IMR-90 (cell line): ENCODE data around the gene CSF2RB. TPM values are rescaled to one million over a fixed set of nuclear protein-coding genes. Genes with fewer than 3 reads are reported as not detected.

Experiments used
- ATAC-seq: fragments of 200-7000 bp; cut with Tn5 transposase; 2 replicates; pipeline ENCODE4 v1.9.1; 2020; ENCODE audit warnings: low read depth, mild to moderate bottlenecking, moderate library complexity
- BruUV-seq: library from RNA; stranded (reverse); fragments of 400-500 nt; replicated peaks from 2 replicates; lab custom pipeline; 2021; lab: Mats Ljungman, UMichigan
- CTCF ChIA-PET: fragments of 300-600 bp; formaldehyde crosslinking; extraction: SDS; loops from one replicate; lab custom pipeline; 2021; ENCODE audit warnings: antibody characterized with exemption; lab: Yijun Ruan, JAX
- POLR2A ChIA-PET: fragments of 300-600 bp; sonication (Branson Sonifier 250); formaldehyde crosslinking; loops from one replicate; lab custom pipeline; 2022; ENCODE audit warnings: antibody characterized with exemption; ENCODE audit not compliant: unreplicated experiment; lab: Charles Lee
- DNase-seq: peaks from one replicate; pipeline ENCODE4 v3.0.0; 2013
- H2AFZ ChIP-seq: replicated peaks from 2 replicates; pipeline ENCODE3; 2013; ENCODE audit warnings: low read length, mild to moderate bottlenecking; ENCODE audit not compliant: poor library complexity
- H2AK5ac ChIP-seq: 2 replicates; pipeline ENCODE4 v1.6.1; 2013; ENCODE audit warnings: low read depth, low read length, inconsistent platforms
- H2AK9ac ChIP-seq: replicated peaks from 2 replicates; pipeline ENCODE3; 2013; ENCODE audit warnings: mild to moderate bottlenecking, low read depth, low read length, moderate library complexity; ENCODE audit not compliant: poor library complexity
- H2BK120ac ChIP-seq: 2 replicates; pipeline ENCODE4 v1.6.1; 2013; ENCODE audit warnings: low read depth, low read length, inconsistent platforms
- H2BK15ac ChIP-seq: 3 replicates; pipeline ENCODE4 v1.6.1; 2013; ENCODE audit warnings: low read depth, low read length, inconsistent platforms
- H2BK20ac ChIP-seq: 2 replicates; pipeline ENCODE4 v1.6.1; 2013; ENCODE audit warnings: low read depth, mild to moderate bottlenecking, inconsistent platforms, low read length, moderate library complexity
- H2BK5ac ChIP-seq: 2 replicates; pipeline ENCODE4 v1.6.1; 2013; ENCODE audit warnings: mild to moderate bottlenecking, low read depth, low read length, inconsistent platforms; ENCODE audit not compliant: poor library complexity, severe bottlenecking
- H3K14ac ChIP-seq: replicated peaks from 2 replicates; pipeline ENCODE4 v1.6.1; 2013; ENCODE audit warnings: low read depth, low read length, inconsistent platforms
- H3K18ac ChIP-seq: 2 replicates; pipeline ENCODE4 v1.6.1; 2013; ENCODE audit warnings: low read depth, low read length, control low read depth
- H3K23ac ChIP-seq: 2 replicates; pipeline ENCODE4 v1.6.1; 2013; ENCODE audit warnings: low read depth, low read length, inconsistent platforms
- H3K27ac ChIP-seq: 2 replicates; pipeline ENCODE4 v1.5.1; 2013; ENCODE audit warnings: mild to moderate bottlenecking, control low read depth, low read length; ENCODE audit not compliant: insufficient read depth
- H3K27me3 ChIP-seq: 2 replicates; pipeline ENCODE4 v1.6.1; 2013; ENCODE audit warnings: low read length; ENCODE audit not compliant: control insufficient read depth, insufficient read depth
- H3K36me3 ChIP-seq: 2 replicates; pipeline ENCODE4 v1.6.1; 2013; ENCODE audit warnings: low read length, mixed read lengths; ENCODE audit not compliant: control insufficient read depth, insufficient read depth
- H3K4ac ChIP-seq: 2 replicates; pipeline ENCODE4 v1.6.1; 2013; ENCODE audit warnings: low read depth, low read length, inconsistent platforms
- H3K4me1 ChIP-seq: 2 replicates; pipeline ENCODE4 v1.6.1; 2013; ENCODE audit warnings: low read length, mixed read lengths; ENCODE audit not compliant: control insufficient read depth, insufficient read depth
- H3K4me2 ChIP-seq: 2 replicates; pipeline ENCODE4 v1.6.1; 2013; ENCODE audit warnings: low read depth, mild to moderate bottlenecking, control low read depth, low read length, moderate library complexity
- H3K4me3 ChIP-seq: 2 replicates; pipeline ENCODE4 v1.5.1; 2013; ENCODE audit warnings: low read depth, mild to moderate bottlenecking, control low read depth, low read length, moderate library complexity; ENCODE audit not compliant: insufficient read depth
- H3K56ac ChIP-seq: 2 replicates; pipeline ENCODE4 v1.6.1; 2013; ENCODE audit warnings: low read length, inconsistent platforms; ENCODE audit not compliant: insufficient read depth; ENCODE audit errors: extremely low read depth
- H3K79me1 ChIP-seq, 2 experiments: 2 replicates each; pipeline ENCODE4 v1.6.1; 2013; ENCODE audit warnings: low read length in 2 of 2, inconsistent platforms in 1 of 2, low read depth in 1 of 2
- H3K9ac ChIP-seq: 2 replicates; pipeline ENCODE4 v1.6.1; 2013; ENCODE audit warnings: low read depth, low read length, control low read depth
- H3K9me1 ChIP-seq: 2 replicates; pipeline ENCODE4 v1.6.1; 2013; ENCODE audit warnings: low read length, inconsistent platforms; ENCODE audit not compliant: insufficient read depth
- H3K9me3 ChIP-seq: 2 replicates; pipeline ENCODE4 v1.6.1; 2013; ENCODE audit warnings: low read length; ENCODE audit not compliant: control insufficient read depth, insufficient read depth
- H4K20me1 ChIP-seq: 2 replicates; pipeline ENCODE4 v1.6.1; 2013; ENCODE audit warnings: low read length, inconsistent platforms; ENCODE audit not compliant: insufficient read depth
- H4K5ac ChIP-seq: 2 replicates; pipeline ENCODE4 v1.6.1; 2013; ENCODE audit warnings: mild to moderate bottlenecking, low read depth, low read length, control low read depth
- H4K8ac ChIP-seq, 2 experiments: 2 replicates each; pipeline ENCODE4 v1.6.1; 2013; ENCODE audit warnings: low read depth in 2 of 2, low read length in 2 of 2, control low read depth in 1 of 2, inconsistent platforms in 1 of 2
- H4K91ac ChIP-seq: 2 replicates; pipeline ENCODE4 v1.6.1; 2013; ENCODE audit warnings: low read depth, low read length, inconsistent platforms; ENCODE audit not compliant: insufficient read depth
- BHLHE40 ChIP-seq: fragments of 150-350 bp; IDR thresholded peaks from 2 replicates; pipeline ENCODE4 v1.6.1; 2016; ENCODE audit warnings: mild to moderate bottlenecking, low read depth, low read length
- CHD1 ChIP-seq: IDR thresholded peaks from 2 replicates; pipeline ENCODE4 v1.6.1; 2012; ENCODE audit warnings: low read depth, low read length, improper control_type of control experiment
- FOS ChIP-seq: fragments of 150-350 bp; IDR thresholded peaks from 2 replicates; pipeline ENCODE4 v1.6.1; 2016; ENCODE audit warnings: low read depth, low read length
- MAFK ChIP-seq: IDR thresholded peaks from 2 replicates; pipeline ENCODE4 v1.6.1; 2012; ENCODE audit warnings: low read depth, low read length, improper control_type of control experiment
- MAZ ChIP-seq: IDR thresholded peaks from 2 replicates; pipeline ENCODE4 v1.6.1; 2012; ENCODE audit warnings: low read depth, mild to moderate bottlenecking, low read length, improper control_type of control experiment, moderate library complexity, borderline replicate concordance
- MXI1 ChIP-seq: IDR thresholded peaks from 2 replicates; pipeline ENCODE4 v1.6.1; 2012; ENCODE audit warnings: low read depth, mild to moderate bottlenecking, low read length, moderate library complexity, borderline replicate concordance
- NFE2L2 ChIP-seq: fragments of 150-350 bp; IDR thresholded peaks from 2 replicates; pipeline ENCODE4 v1.6.1; 2016; ENCODE audit warnings: low read depth, mild to moderate bottlenecking, low read length
- RAD21 ChIP-seq: IDR thresholded peaks from 2 replicates; pipeline ENCODE4 v1.6.1; 2012; ENCODE audit warnings: low read length, improper control_type of control experiment
- RCOR1 ChIP-seq: IDR thresholded peaks from 2 replicates; pipeline ENCODE4 v1.6.1; 2012; ENCODE audit warnings: mild to moderate bottlenecking, low read length, improper control_type of control experiment; ENCODE audit not compliant: insufficient replicate concordance
- SMC3 ChIP-seq: fragments of 150-350 bp; IDR thresholded peaks from 2 replicates; pipeline ENCODE4 v1.6.1; 2016; ENCODE audit warnings: low read depth, mild to moderate bottlenecking, antibody characterized with exemption, low read length, moderate library complexity
- WGBS, 2 experiments: methylation state at CpG; one replicate each; pipeline versions ENCODE4 v1.1.5 to v1.1.7; 2013; ENCODE audit warnings: missing lambda C conversion rate in 2 of 2; ENCODE audit not compliant: insufficient read length in 1 of 2; ENCODE audit errors: extremely low coverage in 2 of 2; 5-methylcytosine and 5-hydroxymethylcytosine counted together
- dilution Hi-C: fragments of 300-500 bp; cut with HindIII; formaldehyde crosslinking; loops from one replicate; pipeline ENCODE4 v1.14.3; 2018; ENCODE audit warnings: low sequenced_read_pairs; ENCODE audit not compliant: unreplicated experiment
- in situ Hi-C: fragments of 300-500 bp; cut with MboI; formaldehyde crosslinking; loops from 3 replicates; pipeline ENCODE4 v1.14.3; 2019; ENCODE audit warnings: low sequenced_read_pairs, inconsistent platforms, mixed read lengths
- intact Hi-C: fragments of 100-400 bp; cut with micrococcal nuclease; formaldehyde crosslinking; loops from 2 replicates; pipeline ENCODE4 v1.10.0; 2022
- polyA plus RNA-seq, 3 experiments: library from polyadenylated mRNA; depleted of rRNA; stranded (reverse); fragments of >200 nt; gene quantifications; 2 replicates each; pipeline ENCODE4 v1.2.3, GENCODE V29; 2012; ENCODE audit warnings: low replicate concordance in 1 of 3
- total RNA-seq: library from RNA; depleted of rRNA; stranded (reverse); fragments of >200 nt; gene quantifications from 2 replicates; pipeline ENCODE4 v1.2.3, GENCODE V29; 2012
- TF ChIP-seq, protein P1 (sequence below): fragments of 150-350 bp; IDR thresholded peaks from 2 replicates; pipeline ENCODE4 v1.6.1; 2016; ENCODE audit warnings: low read depth, mild to moderate bottlenecking, low read length, moderate library complexity, borderline replicate concordance
- TF ChIP-seq, protein P2 (sequence below): fragments of 150-350 bp; IDR thresholded peaks from 2 replicates; pipeline ENCODE4 v1.6.1; 2017; ENCODE audit warnings: mild to moderate bottlenecking, antibody characterized with exemption, low read length, low read depth

CSF2RB gene
- total and polyA plus RNA-seq, 2 of the 4 experiments (the other 2 are of a cell fraction) = not detected

DNA sequence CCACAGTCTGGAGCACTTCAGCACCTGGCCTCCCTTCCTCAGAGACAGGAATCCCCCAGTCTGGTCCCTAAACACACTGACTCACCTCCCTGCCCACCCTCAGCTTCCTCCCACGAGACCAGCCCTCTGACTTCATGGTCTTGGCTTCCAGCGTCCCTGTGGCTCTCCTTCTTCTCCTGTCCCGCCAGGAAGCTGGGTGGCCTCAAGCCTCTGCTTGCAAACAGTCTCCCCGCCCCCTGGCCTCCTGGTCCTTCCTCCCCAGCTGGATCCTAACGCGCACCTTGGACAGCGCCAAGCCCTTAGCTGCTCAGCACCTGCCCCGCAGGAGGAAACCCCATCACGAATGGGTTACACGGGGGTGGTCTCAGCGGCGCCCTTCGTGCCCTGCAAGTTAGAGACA lies 48.1 kb upstream of the CSF2RB start:
- Histone ChIP-seq H3K23ac (no peak overlapping the region), H3K4me2 (no peak overlapping the region), H2AFZ (no peak overlapping the region), H3K18ac (no peak overlapping the region), H3K4me1 (no peaks in the 10 kb centered on the region), H3K36me3 (no peaks in the 10 kb centered on the region), H2BK120ac (no peak overlapping the region), H2AK5ac (no peak overlapping the region), H3K27me3 (peaks cover 17% of the 10 kb centered on the region; the same call in 1 of the 2 replicates), H3K9me1 (no peaks in the 10 kb centered on the region), H4K91ac (no peak overlapping the region), H2BK15ac (no peak overlapping the region), H3K4me3 (no peak overlapping the region), H3K27ac (no peak overlapping the region), H3K79me1 (no peaks in the 10 kb centered on the region), H2BK20ac (no peak overlapping the region), H3K9ac (no peak overlapping the region), H2BK5ac (no peak overlapping the region), H2AK9ac (no peak overlapping the region), H3K56ac (no peak overlapping the region), H3K4ac (no peak overlapping the region), H4K20me1 (no peaks in the 10 kb centered on the region; the same call in 1 of the 2 replicates), H3K14ac (no peak overlapping the region), H3K9me3 (no peaks in the 10 kb centered on the region), H4K5ac (no peak overlapping the region), H4K8ac (no peak overlapping the region)
- ChIA-PET POLR2A (no interaction called here), CTCF (interaction anchor here (1.4 to 2.6 kb wide), 2 partner anchors 8 to 10 kb away, joined by 4 to 11 read pairs; no protein-coding TSS in a partner anchor)
- TF ChIP-seq, protein P1, sequence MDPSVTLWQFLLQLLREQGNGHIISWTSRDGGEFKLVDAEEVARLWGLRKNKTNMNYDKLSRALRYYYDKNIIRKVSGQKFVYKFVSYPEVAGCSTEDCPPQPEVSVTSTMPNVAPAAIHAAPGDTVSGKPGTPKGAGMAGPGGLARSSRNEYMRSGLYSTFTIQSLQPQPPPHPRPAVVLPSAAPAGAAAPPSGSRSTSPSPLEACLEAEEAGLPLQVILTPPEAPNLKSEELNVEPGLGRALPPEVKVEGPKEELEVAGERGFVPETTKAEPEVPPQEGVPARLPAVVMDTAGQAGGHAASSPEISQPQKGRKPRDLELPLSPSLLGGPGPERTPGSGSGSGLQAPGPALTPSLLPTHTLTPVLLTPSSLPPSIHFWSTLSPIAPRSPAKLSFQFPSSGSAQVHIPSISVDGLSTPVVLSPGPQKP = no peak
- TF ChIP-seq MAZ = no peak
- TF ChIP-seq RAD21 = no peak
- TF ChIP-seq, protein P2, sequence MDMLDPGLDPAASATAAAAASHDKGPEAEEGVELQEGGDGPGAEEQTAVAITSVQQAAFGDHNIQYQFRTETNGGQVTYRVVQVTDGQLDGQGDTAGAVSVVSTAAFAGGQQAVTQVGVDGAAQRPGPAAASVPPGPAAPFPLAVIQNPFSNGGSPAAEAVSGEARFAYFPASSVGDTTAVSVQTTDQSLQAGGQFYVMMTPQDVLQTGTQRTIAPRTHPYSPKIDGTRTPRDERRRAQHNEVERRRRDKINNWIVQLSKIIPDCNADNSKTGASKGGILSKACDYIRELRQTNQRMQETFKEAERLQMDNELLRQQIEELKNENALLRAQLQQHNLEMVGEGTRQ = no peak
- TF ChIP-seq RCOR1 = no peak
- no peak for TF ChIP-seq CHD1
- no peak for TF ChIP-seq MXI1
- no peak for TF ChIP-seq SMC3
- TF ChIP-seq FOS = no peak
- TF ChIP-seq BHLHE40 = no peak
- no peak for TF ChIP-seq MAFK
- no peak for TF ChIP-seq NFE2L2
- 37% methylated on average over 2 of the region's 13 CpGs; no CpG with 5 or more reads in 1 of the 2 experiments for WGBS, 2 experiments
- ATAC-seq (no peak), DNase-seq (no peak)
- intact Hi-C loops (no loop called here), in situ Hi-C loops (no loop called here), dilution Hi-C loops (no loop called here)
- no TSS peak for BruUV-seq
